ENCODE data around the gene TNS4. TPM values are rescaled to one million over a fixed set of nuclear protein-coding genes. Genes with fewer than 3 reads are reported as not detected.

Gene TNS4
- total and polyA plus RNA-seq, 2 donors (not counting 1 experiment from before 2014, with no cell fraction given): not detected

DNA sequence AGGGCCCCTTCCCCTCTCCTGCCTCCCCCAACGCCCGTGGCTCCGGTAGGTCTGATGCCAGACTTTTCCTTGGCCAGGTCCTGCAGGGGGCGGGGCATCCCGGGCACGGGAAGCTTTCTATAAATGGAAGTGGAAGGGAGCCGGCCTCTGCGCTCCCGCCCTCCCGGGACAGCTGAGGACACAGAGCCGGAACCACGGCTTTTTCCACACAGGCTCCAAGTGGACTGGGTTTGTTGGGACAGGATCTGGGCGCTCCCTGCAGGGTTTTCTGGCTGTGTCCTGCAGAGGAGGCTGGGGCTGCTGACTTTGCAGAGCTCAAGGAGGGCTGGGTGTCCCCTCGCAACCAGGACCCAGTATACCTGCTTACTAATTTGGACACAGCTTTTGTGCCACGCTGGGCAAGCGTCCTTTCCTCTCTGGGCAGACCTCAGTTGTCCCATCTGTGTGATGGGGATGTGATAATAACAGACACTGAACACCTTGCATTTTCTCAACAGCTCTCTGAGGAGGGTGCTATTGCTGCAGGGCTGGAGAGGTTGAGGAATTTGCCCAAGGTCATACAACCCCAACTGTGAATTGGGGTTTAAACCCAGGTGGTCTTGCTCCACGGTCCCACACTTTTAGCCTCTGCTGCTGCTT lies 1.8 kb downstream of the TNS4 start:
- H3K4me3 Mint-ChIP-seq: no peak overlapping the region
- intact Hi-C loops (cut with micrococcal nuclease): no loop called here
- H3K79me2 ChIP-seq (ENCODE audit: control insufficient read depth, insufficient read depth, low read length): no peaks in the 10 kb centered on the region

More for the DNA sequence above, 1.8 kb downstream of the TNS4 start:
- H4K20me1 ChIP-seq (ENCODE audit: control insufficient read depth, insufficient read depth, low read length, poor library complexity, severe bottlenecking): no peaks in the 10 kb centered on the region
- no peak overlapping the region for H3K27ac ChIP-seq (ENCODE audit: low read length in 2 of 2)
- no peak overlapping the region for H3K9ac ChIP-seq (ENCODE audit: low read length)
- no peak overlapping the region for H3K4me3 ChIP-seq (ENCODE audit: control extremely low read depth in 1 of 5, extremely low read depth in 1 of 5, insufficient read depth in 1 of 5, low read depth in 2 of 5, low read length in 4 of 5)
- H3K36me3 ChIP-seq (replicated peaks in 1 of 2; ENCODE audit: control extremely low read depth in 1 of 2, control insufficient read depth in 1 of 2, extremely low read depth in 1 of 2, insufficient read depth in 2 of 2, low read length in 1 of 2): no peaks in the 10 kb centered on the region
- TF ChIP-seq, protein P1, sequence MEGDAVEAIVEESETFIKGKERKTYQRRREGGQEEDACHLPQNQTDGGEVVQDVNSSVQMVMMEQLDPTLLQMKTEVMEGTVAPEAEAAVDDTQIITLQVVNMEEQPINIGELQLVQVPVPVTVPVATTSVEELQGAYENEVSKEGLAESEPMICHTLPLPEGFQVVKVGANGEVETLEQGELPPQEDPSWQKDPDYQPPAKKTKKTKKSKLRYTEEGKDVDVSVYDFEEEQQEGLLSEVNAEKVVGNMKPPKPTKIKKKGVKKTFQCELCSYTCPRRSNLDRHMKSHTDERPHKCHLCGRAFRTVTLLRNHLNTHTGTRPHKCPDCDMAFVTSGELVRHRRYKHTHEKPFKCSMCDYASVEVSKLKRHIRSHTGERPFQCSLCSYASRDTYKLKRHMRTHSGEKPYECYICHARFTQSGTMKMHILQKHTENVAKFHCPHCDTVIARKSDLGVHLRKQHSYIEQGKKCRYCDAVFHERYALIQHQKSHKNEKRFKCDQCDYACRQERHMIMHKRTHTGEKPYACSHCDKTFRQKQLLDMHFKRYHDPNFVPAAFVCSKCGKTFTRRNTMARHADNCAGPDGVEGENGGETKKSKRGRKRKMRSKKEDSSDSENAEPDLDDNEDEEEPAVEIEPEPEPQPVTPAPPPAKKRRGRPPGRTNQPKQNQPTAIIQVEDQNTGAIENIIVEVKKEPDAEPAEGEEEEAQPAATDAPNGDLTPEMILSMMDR (IDR thresholded peaks at IDR 0.05): no peak
- no peak for TF ChIP-seq EZH2 (IDR thresholded peaks at IDR 0.05; ENCODE audit: borderline replicate concordance, insufficient read depth, low read depth, low read length, poor library complexity, severe bottlenecking)
- no peak overlapping the region for H3K4me2 ChIP-seq (replicated peaks; ENCODE audit: low read depth, low read length, poor library complexity, severe bottlenecking)
- H3K27ac Mint-ChIP-seq: no peak overlapping the region
- peaks cover 5% of the 10 kb centered on the region for H3K4me1 Mint-ChIP-seq
- no peaks in the 10 kb centered on the region for H3K9me3 Mint-ChIP-seq (ENCODE audit: insufficient read depth)
- H2AFZ ChIP-seq (ENCODE audit: insufficient read depth, low read depth, low read length, poor library complexity, severe bottlenecking): no peak overlapping the region
- H3K9me3 ChIP-seq (ENCODE audit: control extremely low read depth in 1 of 3, control insufficient read depth in 2 of 3, insufficient read depth in 1 of 3, low read length in 2 of 3): peaks cover 0 to 12% (median 0%) of the 10 kb centered on the region in 3 donors
- H3K27me3 Mint-ChIP-seq: peaks cover 27% of the 10 kb centered on the region
- ATAC-seq (ENCODE audit: low read depth): no peak
- 31% methylated on average over 10 of the region's 17 CpGs for WGBS (ENCODE audit: insufficient coverage)
- H3K27me3 ChIP-seq (replicated peaks in 1 of 4; ENCODE audit: control extremely low read depth in 1 of 4, control insufficient read depth in 3 of 4, insufficient read depth in 4 of 4, low read length in 3 of 4): peaks cover 0 to 23% (median 10%) of the 10 kb centered on the region in 4 experiments
- no peak for DNase-seq
- H3K4me1 ChIP-seq (ENCODE audit: control insufficient read depth in 2 of 2, insufficient read depth in 2 of 2, low read length in 2 of 2): peaks cover 7 to 8% of the 10 kb centered on the region in 2 donors
- ChIA-PET CTCF (no interaction called here), POLR2A (no interaction called here)

Data from B cell (primary cell).